Amygdala (tissue), 56 donors: ENCODE results near the gene WWP2.
"Not testable (repeated sequence)": the region's sequence is repeated elsewhere in the genome, so short reads cannot be mapped to it uniquely, and the experiment has no call there.

Experiments used
- DNase-seq, 56 donors: peaks; one replicate each; lab custom pipeline; 2025; lab: John Stamatoyannopoulos, UW

The WWP2 gene

GRCh38 chr16:69965661-69966054 lies 203.5 kb downstream of the WWP2 start:
- DNase-seq = not testable (repeated sequence)

GRCh38 chr16:69967688-69968087 lies 205.6 kb downstream of the WWP2 start:
- DNase-seq = not testable (repeated sequence)

GRCh38 chr16:69968125-69968524 lies 206.0 kb downstream of the WWP2 start:
- not testable (repeated sequence) for DNase-seq

GRCh38 chr16:69969657-69970056 lies 207.5 kb downstream of the WWP2 start:
- DNase-seq = not testable (repeated sequence)

GRCh38 chr16:69972120-69972519 lies 210.0 kb downstream of the WWP2 start:
- DNase-seq = not testable (repeated sequence)

DNA sequence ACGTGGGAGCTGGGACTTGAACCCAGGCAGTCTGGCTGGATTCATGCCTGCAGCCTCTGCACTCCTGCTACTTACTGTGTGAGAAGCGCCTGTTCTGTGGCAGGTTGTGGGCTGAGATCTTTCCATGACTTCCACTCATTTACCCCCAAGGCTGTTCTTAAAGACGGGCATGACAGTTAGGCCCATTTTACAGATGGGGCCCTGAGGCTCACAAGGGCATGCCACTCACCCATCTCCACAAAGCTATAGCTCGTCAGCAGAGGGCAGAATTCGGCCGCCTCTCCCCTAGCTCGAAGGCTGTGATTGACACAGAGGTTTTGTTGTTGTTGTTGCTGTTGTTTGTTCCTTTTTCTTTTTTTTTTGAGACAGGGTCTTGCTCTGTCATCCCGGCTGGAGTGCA lies 210.8 kb downstream of the WWP2 start:
- not testable (repeated sequence) for DNase-seq

GRCh38 chr16:69985196-69985595 lies 223.1 kb downstream of the WWP2 start:
- DNase-seq = not testable (repeated sequence)
